SK-N-MC (cell line): ENCODE results near the gene CREB3.

Experiments
- EZH2 ChIP-seq: fragments of 200-600 bp; sonication (generic); IDR thresholded peaks from one replicate; pipeline ENCODE4 v1.6.1; 2017; ENCODE audit warnings: antibody characterized with exemption
- POLR2AphosphoS5 ChIP-seq: IDR thresholded peaks from 2 replicates; pipeline ENCODE4 v1.6.1; 2012; ENCODE audit warnings: mild to moderate bottlenecking, low read depth, low read length, borderline replicate concordance

- no peak for TF ChIP-seq POLR2AphosphoS5
- no peak for TF ChIP-seq EZH2
These were observed 25.4 kb downstream of the CREB3 start for GRCh38 chr9:35757892-35758275.
